Tibial artery (tissue), 4 donors: ENCODE measurements around the gene HMGN4.
"Not testable (repeated sequence)": the region's sequence is repeated elsewhere in the genome, so short reads cannot be mapped to it uniquely, and the experiment has no call there.

Experiments used
- DNase-seq, 2 donors: peaks; one replicate each; pipeline ENCODE4 v3.0.0-alpha.2; 2019
- H3K27ac ChIP-seq, 2 donors: fragments of 200-600 bp; sonication (generic) in 1 of 2; 1 replicate in 1 of 2; 2 replicates in 1 of 2; pipeline ENCODE4 v1.5.1; 2018 to 2019; ENCODE audit warnings: mild to moderate bottlenecking in 1 of 2
- H3K27me3 ChIP-seq, 2 donors: fragments of 200-600 bp; sonication (generic) in 1 of 2; one replicate each; pipeline versions ENCODE4 v1.5.1 to v1.6.0; 2016 to 2019
- H3K36me3 ChIP-seq, 3 donors: fragments of 200-600 bp; sonication (generic) in 2 of 3; one replicate each; pipeline ENCODE4 v1.5.1; 2016 to 2019; ENCODE audit warnings: mild to moderate bottlenecking in 2 of 3
- H3K4me1 ChIP-seq, 4 donors: fragments of 200-600 bp; sonication (generic) in 2 of 4; 1 replicate in 3 of 4; 2 replicates in 1 of 4; pipeline ENCODE4 v1.5.1; 2016 to 2019
- H3K4me3 ChIP-seq, 2 donors: fragments of 200-600 bp; sonication (generic) in 1 of 2; 1 replicate in 1 of 2; 2 replicates in 1 of 2; pipeline ENCODE4 v1.5.1; 2018 to 2019; ENCODE audit warnings: mild to moderate bottlenecking in 2 of 2
- H3K9me3 ChIP-seq, 3 donors: fragments of 200-600 bp; sonication (generic) in 1 of 3; one replicate each; pipeline ENCODE4 v1.5.1; 2016 to 2019
- intact Hi-C: fragments of 100-400 bp; cut with DNase I; formaldehyde crosslinking; loops from one replicate; pipeline ENCODE4 v1.15.0; 2023; ENCODE audit warnings: low total_unique reads
- TF ChIP-seq, protein P1 (sequence below), 2 experiments: fragments of 200-600 bp in 1 of 2; fragments of 450-650 bp in 1 of 2; IDR thresholded peaks; one replicate each; pipeline ENCODE4 v1.5.1; 2017 to 2019; ENCODE audit warnings: antibody characterized with exemption in 2 of 2, mild to moderate bottlenecking in 1 of 2, moderate library complexity in 1 of 2

Gene HMGN4

DNA sequence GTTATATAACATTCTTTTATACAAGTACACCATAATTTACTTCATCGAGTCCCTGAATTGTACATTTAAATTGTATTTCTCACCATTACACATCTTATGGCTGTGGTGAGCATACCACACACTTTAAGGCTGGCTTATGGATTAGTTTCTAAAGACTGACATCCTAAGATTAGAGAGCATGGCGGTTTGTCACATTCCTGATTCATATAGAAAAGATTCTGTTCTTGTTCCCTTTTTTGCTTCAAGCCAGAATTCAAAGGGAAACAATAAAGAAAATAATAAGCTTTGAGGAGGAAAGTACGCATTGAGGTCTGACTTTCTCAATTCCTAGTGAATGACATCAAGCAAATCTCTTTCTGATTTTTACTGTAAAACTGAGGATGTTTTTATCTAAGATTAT lies 35.5 kb upstream of the HMGN4 start:
- intact Hi-C loops: no loop called here
- H3K27me3 ChIP-seq: peaks cover 2 to 40% of the 10 kb centered on the region in 2 donors
- H3K9me3 ChIP-seq: no peaks in the 10 kb centered on the region
- no peak overlapping the region for H3K4me3 ChIP-seq
- TF ChIP-seq, protein P1, sequence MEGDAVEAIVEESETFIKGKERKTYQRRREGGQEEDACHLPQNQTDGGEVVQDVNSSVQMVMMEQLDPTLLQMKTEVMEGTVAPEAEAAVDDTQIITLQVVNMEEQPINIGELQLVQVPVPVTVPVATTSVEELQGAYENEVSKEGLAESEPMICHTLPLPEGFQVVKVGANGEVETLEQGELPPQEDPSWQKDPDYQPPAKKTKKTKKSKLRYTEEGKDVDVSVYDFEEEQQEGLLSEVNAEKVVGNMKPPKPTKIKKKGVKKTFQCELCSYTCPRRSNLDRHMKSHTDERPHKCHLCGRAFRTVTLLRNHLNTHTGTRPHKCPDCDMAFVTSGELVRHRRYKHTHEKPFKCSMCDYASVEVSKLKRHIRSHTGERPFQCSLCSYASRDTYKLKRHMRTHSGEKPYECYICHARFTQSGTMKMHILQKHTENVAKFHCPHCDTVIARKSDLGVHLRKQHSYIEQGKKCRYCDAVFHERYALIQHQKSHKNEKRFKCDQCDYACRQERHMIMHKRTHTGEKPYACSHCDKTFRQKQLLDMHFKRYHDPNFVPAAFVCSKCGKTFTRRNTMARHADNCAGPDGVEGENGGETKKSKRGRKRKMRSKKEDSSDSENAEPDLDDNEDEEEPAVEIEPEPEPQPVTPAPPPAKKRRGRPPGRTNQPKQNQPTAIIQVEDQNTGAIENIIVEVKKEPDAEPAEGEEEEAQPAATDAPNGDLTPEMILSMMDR (IDR thresholded peaks at IDR 0.05): no peak
- no peak for DNase-seq
- H3K27ac ChIP-seq: no peak overlapping the region
- H3K36me3 ChIP-seq: no peaks in the 10 kb centered on the region
- H3K4me1 ChIP-seq: peaks cover 0 to 12% (median 8%) of the 10 kb centered on the region in 4 donors

DNA sequence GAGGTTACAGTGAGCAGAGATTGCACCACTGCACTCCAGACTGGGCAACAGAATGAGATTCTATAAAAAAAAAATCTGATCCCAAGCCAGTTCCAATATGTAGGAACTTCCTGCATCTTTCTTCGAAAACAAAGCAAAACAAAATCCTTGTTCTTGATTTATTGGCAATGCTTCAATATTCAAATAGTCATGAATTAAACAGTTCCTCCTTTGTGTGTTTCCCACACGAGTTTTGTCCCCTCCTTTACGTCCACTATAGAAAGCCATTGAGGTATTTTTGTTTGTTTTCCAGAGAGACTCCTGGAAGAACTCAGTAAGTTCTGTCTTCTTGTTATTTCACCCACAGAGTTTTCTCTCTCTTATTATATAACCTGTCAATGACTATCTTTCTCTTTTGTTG lies 30.5 kb upstream of the HMGN4 start:
- H3K27ac ChIP-seq: no peak overlapping the region
- intact Hi-C loops: no loop called here
- peaks cover 0 to 18% of the 10 kb centered on the region in 2 donors for H3K27me3 ChIP-seq
- no peaks in the 10 kb centered on the region for H3K9me3 ChIP-seq
- H3K36me3 ChIP-seq: no peaks in the 10 kb centered on the region
- H3K4me3 ChIP-seq: no peak overlapping the region
- H3K4me1 ChIP-seq: no peaks in the 10 kb centered on the region
- TF ChIP-seq, protein P1 (IDR thresholded peaks at IDR 0.05): no peak
- DNase-seq: no peak

DNA sequence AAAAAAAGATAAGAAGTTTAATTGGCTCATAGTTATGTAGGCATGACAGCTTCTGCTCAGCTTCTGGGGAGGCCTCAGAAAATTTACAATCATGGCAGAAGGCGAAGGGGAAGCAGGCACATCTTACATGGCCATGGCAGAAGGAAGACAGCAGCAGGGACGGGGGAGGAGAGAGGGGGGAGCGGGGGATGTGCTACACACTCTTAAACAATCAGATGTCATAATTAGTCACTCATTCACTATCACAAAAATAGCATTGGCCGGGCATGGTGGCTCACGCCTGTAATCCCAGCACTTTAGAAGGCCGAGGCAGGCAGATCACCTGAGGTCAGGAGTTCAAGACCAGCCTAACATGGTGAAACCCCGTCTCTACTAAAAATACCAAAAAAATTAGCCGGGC lies 27.1 kb upstream of the HMGN4 start:
- not testable (repeated sequence) for H3K9me3 ChIP-seq, H3K27ac ChIP-seq, H3K4me1 ChIP-seq, H3K4me3 ChIP-seq, H3K36me3 ChIP-seq, DNase-seq, H3K27me3 ChIP-seq
- intact Hi-C loops: loop anchor here (10.0 kb wide), 1 partner anchor 96 kb away; no protein-coding TSS in a partner anchor

DNA sequence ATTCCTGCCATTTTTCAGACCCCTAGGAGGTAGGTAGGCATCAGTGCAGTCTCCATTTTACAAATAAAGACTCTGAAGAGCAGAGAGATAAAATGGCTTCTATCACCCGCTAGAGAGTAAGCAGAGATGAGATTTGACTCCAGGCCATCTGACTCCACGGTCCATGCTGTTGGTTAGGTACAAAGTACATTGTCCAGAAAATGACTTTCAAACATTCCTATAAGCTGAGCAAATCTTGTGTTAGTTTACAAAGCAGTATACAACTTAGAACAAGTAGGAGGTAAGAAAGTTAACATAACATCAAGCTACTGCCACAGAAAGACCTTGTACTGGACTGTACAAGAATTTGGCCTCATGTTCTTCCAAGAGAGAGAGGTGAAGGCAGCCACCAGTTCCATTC lies 23.2 kb upstream of the HMGN4 start:
- Histone ChIP-seq H3K9me3 (no peaks in the 10 kb centered on the region), H3K36me3 (no peaks in the 10 kb centered on the region), H3K27ac (no peak overlapping the region), H3K4me1 (peaks cover 0 to under 1% (median 0%) of the 10 kb centered on the region in 4 donors), H3K4me3 (no peak overlapping the region), H3K27me3 (no peaks in the 10 kb centered on the region)
- no peak for DNase-seq
- intact Hi-C loops: loop anchor here (5.0 to 10.0 kb wide), 2 partner anchors 38 to 100 kb away; no protein-coding TSS in a partner anchor
- TF ChIP-seq, protein P1 (IDR thresholded peaks at IDR 0.05): no peak

DNA sequence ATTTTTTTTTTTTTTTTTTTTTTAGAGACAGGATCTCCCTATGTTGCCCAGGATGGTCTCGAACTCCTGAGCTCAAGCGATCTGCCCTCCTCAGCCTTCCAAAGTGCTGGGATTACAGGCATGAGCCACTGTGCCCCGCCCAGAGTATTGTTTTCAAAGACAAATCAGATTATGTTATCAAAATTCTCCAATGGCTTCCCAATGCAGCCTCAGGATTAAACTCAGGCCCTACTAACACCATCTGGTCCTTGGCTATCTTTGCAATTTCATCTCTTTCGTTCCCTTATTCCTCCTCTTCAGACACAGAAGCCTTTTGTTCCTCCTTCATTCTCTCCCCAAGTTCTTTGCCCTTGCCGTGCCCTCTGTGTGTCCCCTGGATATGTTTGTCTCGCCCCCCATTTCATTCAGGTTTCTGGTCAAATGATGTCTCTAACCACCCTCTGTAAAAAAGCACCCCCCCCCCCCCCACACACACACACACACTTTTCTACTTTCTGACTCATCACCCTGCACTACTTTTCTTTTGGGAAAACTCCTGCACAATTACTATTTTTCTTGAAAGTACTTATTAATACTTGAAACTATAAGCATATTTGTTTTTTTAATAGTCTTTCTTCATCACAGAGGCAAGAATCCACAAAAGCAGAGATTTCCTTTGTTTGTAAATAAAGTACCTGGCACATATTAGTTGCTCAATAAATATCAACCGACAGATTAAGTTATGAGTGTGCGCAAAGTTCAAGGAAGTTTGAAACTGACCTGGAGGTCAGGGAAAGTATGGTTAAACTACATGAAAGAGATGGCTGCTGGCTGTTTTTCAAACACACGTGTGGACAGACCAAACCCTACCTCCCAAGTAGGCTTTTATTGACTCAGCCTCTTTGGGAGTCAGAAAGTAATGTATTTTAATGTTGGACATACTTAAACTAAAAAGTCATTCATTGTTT lies 21.4 kb upstream of the HMGN4 start:
- no peaks in the 10 kb centered on the region for H3K9me3 ChIP-seq
- no peak for DNase-seq
- no peak overlapping the region for H3K4me3 ChIP-seq
- H3K36me3 ChIP-seq: no peaks in the 10 kb centered on the region
- H3K4me1 ChIP-seq: peaks cover 0 to 6% (median 0%) of the 10 kb centered on the region in 4 donors
- intact Hi-C loops: loop anchor here (5.0 to 10.0 kb wide), 2 partner anchors 39 to 102 kb away; no protein-coding TSS in a partner anchor
- TF ChIP-seq, protein P1 (IDR thresholded peaks at IDR 0.05): no peak
- H3K27me3 ChIP-seq: no peaks in the 10 kb centered on the region
- H3K27ac ChIP-seq: no peak overlapping the region

- intact Hi-C loops: loop anchor here (5.0 to 10.0 kb wide), 2 partner anchors 42 to 105 kb away; no protein-coding TSS in a partner anchor
- no peaks in the 10 kb centered on the region for H3K9me3 ChIP-seq
- TF ChIP-seq, protein P1 (IDR thresholded peaks at IDR 0.05): no peak
- no peaks in the 10 kb centered on the region for H3K27me3 ChIP-seq
- H3K36me3 ChIP-seq: no peaks in the 10 kb centered on the region
- peaks cover 0 to 11% (median 0%) of the 10 kb centered on the region in 4 donors for H3K4me1 ChIP-seq
- H3K4me3 ChIP-seq: no peak overlapping the region
- peak overlapping the region in 1 of 2 donors; percentile 96 for H3K27ac ChIP-seq
- no peak for DNase-seq
Observed at GRCh38 chr6:26519359-26519758, 18.8 kb upstream of the HMGN4 start.
